T-cell (primary cell): ENCODE data around the gene MIA2. TPM values are rescaled to one million over a fixed set of nuclear protein-coding genes. Genes with fewer than 3 reads are reported as not detected.

Source experiments
- ATAC-seq, 4 experiments: fragments of 200-7000 bp in 3 of 4; fragments of 150-1000 bp in 1 of 4; cut with Tn5 transposase; replicated peaks in 1 of 4; 1 replicate in 3 of 4; 2 replicates in 1 of 4; pipeline ENCODE4 v1.10.0; 2021; ENCODE audit warnings: moderate library complexity in 3 of 4, mild to moderate bottlenecking in 2 of 4, moderate number of reproducible peaks in 1 of 4
- CTCF ChIA-PET, 2 donors: fragments of 300-600 bp; sonication (Branson Sonifier 250); formaldehyde crosslinking; loops; one replicate each; lab custom pipeline; 2022; ENCODE audit warnings: antibody characterized with exemption in 2 of 2; lab: Charles Lee
- POLR2A ChIA-PET, 2 donors: fragments of 300-600 bp; sonication (Branson Sonifier 250); formaldehyde crosslinking; loops; one replicate each; lab custom pipeline; 2022; ENCODE audit warnings: antibody characterized with exemption in 2 of 2; lab: Charles Lee
- DNase-seq, 35 experiments: peaks; one replicate each; pipeline versions ENCODE4 v3.0.0 to v3.0.0-alpha.2; 2013 to 2023
- H3K27ac ChIP-seq: one replicate; pipeline ENCODE4 v1.5.1; 2013; ENCODE audit warnings: low read length
- H3K27me3 ChIP-seq, 2 experiments: replicated peaks in 1 of 2; 1 replicate in 1 of 2; 2 replicates in 1 of 2; pipeline versions ENCODE4 v1.6.1 to v1.7.0; 2013; ENCODE audit warnings: low read length in 1 of 2, mixed read lengths in 1 of 2; ENCODE audit not compliant: control insufficient read depth in 2 of 2, insufficient read depth in 2 of 2; ENCODE audit errors: extremely low read depth in 1 of 2
- H3K36me3 ChIP-seq, 2 donors: 1 replicate in 1 of 2; 2 replicates in 1 of 2; pipeline versions ENCODE4 v1.6.1 to v1.7.0; 2013; ENCODE audit warnings: low read length in 1 of 2; ENCODE audit not compliant: control insufficient read depth in 2 of 2, insufficient read depth in 1 of 2; ENCODE audit errors: extremely low read depth in 1 of 2
- H3K4me1 ChIP-seq, 2 experiments: 1 replicate in 1 of 2; 2 replicates in 1 of 2; pipeline versions ENCODE4 v1.6.1 to v1.7.0; 2013; ENCODE audit warnings: low read length in 2 of 2, mixed read lengths in 1 of 2; ENCODE audit not compliant: insufficient read depth in 2 of 2, control insufficient read depth in 1 of 2; ENCODE audit errors: extremely low read depth in 1 of 2
- H3K4me3 ChIP-seq, 2 donors: 1 replicate in 1 of 2; 2 replicates in 1 of 2; pipeline versions ENCODE4 v1.5.1 to v1.7.0; 2013; ENCODE audit warnings: mild to moderate bottlenecking in 2 of 2, low read length in 1 of 2, moderate library complexity in 1 of 2; ENCODE audit not compliant: control insufficient read depth in 1 of 2; ENCODE audit errors: extremely low read depth in 1 of 2
- H3K9me3 ChIP-seq: 2 replicates; pipeline ENCODE4 v1.7.0; 2013
- H3K27ac Mint-ChIP-seq, 2 donors: one replicate each; pipeline ENCODE4 v1.8.0; 2020 to 2021; ENCODE audit warnings: mild to moderate bottlenecking in 2 of 2, mixed read lengths in 2 of 2
- H3K27me3 Mint-ChIP-seq, 2 donors: one replicate each; pipeline ENCODE4 v1.8.0; 2021 to 2022; ENCODE audit warnings: mixed read lengths in 2 of 2
- H3K36me3 Mint-ChIP-seq: one replicate; pipeline ENCODE4 v1.8.0; 2021; ENCODE audit warnings: mixed read lengths
- H3K4me1 Mint-ChIP-seq, 3 donors: one replicate each; pipeline ENCODE4 v1.8.0; 2020 to 2022; ENCODE audit warnings: mixed read lengths in 3 of 3, mild to moderate bottlenecking in 1 of 3
- H3K4me3 Mint-ChIP-seq, 3 donors: one replicate each; pipeline ENCODE4 v1.8.0; 2020 to 2022; ENCODE audit warnings: mild to moderate bottlenecking in 3 of 3, mixed read lengths in 3 of 3, moderate library complexity in 3 of 3
- H3K9me3 Mint-ChIP-seq, 3 donors: one replicate each; pipeline ENCODE4 v1.8.0; 2020 to 2022; ENCODE audit warnings: mixed read lengths in 3 of 3
- WGBS: methylation state at CpG from one replicate; pipeline ENCODE4 v1.1.5; 2013; ENCODE audit warnings: missing lambda C conversion rate; ENCODE audit not compliant: insufficient coverage; 5-methylcytosine and 5-hydroxymethylcytosine counted together
- total RNA-seq, 35 experiments: library from RNA in 6 of 35; stranded (reverse) in 6 of 35; fragments of 120-200 nt in 1 of 35; gene quantifications; one replicate each; pipeline versions ENCODE4 v1.2.1 to v1.2.4 and lab custom pipeline; 2013 to 2026

The MIA2 gene
- total RNA-seq, 5 donors from 2014 or later (not counting 1 experiment from before 2014, with no cell fraction given), result 24.8 to 28.3 (median 25.5) TPM

DNA sequence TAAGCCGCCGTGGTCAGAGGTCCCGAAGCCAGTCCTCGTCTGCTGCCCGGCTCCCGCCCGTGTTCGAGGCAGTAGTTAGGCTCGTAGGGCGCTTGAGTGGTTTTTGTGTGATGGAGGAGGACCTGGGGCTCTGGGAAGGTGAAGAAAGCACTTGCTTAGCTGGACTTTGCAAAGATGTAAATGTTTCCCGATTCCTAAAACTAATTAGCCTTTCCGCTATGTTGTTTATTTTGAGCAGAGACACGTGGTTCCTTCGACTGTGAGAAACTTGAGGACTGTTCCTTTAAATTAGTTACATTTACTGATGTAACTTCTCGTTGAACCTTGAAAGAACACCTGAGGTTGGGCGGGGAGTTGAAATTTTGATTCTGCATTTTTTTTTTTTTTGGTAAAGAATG is 33.9 kb downstream of the MIA2 start:
- ATAC-seq, result peak; percentile 6 to 39 (median 7)
- peaks cover 25 to 27% of the 10 kb centered on the region in 2 experiments for H3K4me1 ChIP-seq
- H3K27me3 Mint-ChIP-seq, result no peaks in the 10 kb centered on the region
- H3K9me3 Mint-ChIP-seq, result no peaks in the 10 kb centered on the region
- peak overlapping the region; percentile 67 to 94 (median 94) for H3K4me3 Mint-ChIP-seq
- ChIA-PET CTCF (interaction anchor here in 1 of 2 donors (0.6 to 1.0 kb wide), 4 partner anchors 11 to 164 kb away, joined by 3 to 4 read pairs (median 4); partner anchors contain the start of gene SEC23A), POLR2A (interaction anchor here in 1 of 2 donors (0.6 to 1.4 kb wide), 3 partner anchors 92 to 212 kb away, joined by 3 to 6 read pairs (median 6); partner anchors contain the start of genes GEMIN2 and PNN)
- H3K27ac Mint-ChIP-seq, result peak overlapping the region; percentile 95 to 98
- H3K9me3 ChIP-seq, result no peaks in the 10 kb centered on the region
- peak overlapping the region; percentile 95 for H3K27ac ChIP-seq
- H3K4me1 Mint-ChIP-seq, result peaks cover 61 to 64% (median 63%) of the 10 kb centered on the region in 3 donors
- 0% methylated on average over 11 of the region's 16 CpGs for WGBS
- peaks cover 5% of the 10 kb centered on the region for H3K36me3 Mint-ChIP-seq
- peak in 7 of 35 experiments; percentile 4 to 54 (median 19) for DNase-seq
- H3K27me3 ChIP-seq, result no peaks in the 10 kb centered on the region
- H3K4me3 ChIP-seq, result peak overlapping the region; percentile 85 to 95
- H3K36me3 ChIP-seq, result no peaks in the 10 kb centered on the region

DNA sequence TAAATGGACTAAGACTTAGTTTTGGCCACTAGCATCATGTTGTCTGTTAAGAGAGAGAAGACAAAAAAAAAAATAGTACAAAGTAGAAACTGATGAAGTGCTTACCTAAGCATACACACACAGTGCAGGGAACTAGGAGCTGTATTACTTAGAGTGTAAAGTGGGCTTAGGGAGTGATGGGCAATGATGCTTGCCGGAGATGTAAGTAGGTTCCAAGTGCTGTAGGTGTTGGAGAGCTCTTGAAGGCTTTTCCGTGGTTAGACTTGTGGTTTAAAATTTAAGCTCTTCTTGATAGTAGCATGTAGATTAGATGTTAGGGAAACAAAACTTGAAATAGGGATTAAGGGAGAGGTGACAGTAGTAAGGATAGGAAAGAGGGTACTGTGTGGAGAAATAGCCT is 34.7 kb downstream of the MIA2 start:
- Mint-ChIP-seq H3K27ac (peak overlapping the region; percentile 95 to 98), H3K4me1 (peaks cover 69 to 72% (median 71%) of the 10 kb centered on the region in 3 donors), H3K36me3 (peaks cover 5% of the 10 kb centered on the region), H3K27me3 (no peaks in the 10 kb centered on the region), H3K4me3 (peak overlapping the region; percentile 67 to 94 (median 94)), H3K9me3 (no peaks in the 10 kb centered on the region)
- DNase-seq (peak in 1 of 35 experiments; percentile 30), ATAC-seq (no peak)
- Histone ChIP-seq H3K4me3 (peak overlapping the region in 1 of 2 donors; percentile 85), H3K27ac (no peak overlapping the region), H3K9me3 (no peaks in the 10 kb centered on the region), H3K36me3 (no peaks in the 10 kb centered on the region), H3K27me3 (no peaks in the 10 kb centered on the region), H3K4me1 (peaks cover 25 to 27% of the 10 kb centered on the region in 2 experiments)
- 0% methylated on average over 2 of the region's 2 CpGs for WGBS
- ChIA-PET CTCF (interaction anchor here (0.6 to 1.3 kb wide), 2 partner anchors 39 to 45 kb away, joined by 3 to 5 read pairs; no protein-coding TSS in a partner anchor), POLR2A (interaction anchor here (0.6 to 1.0 kb wide), 3 partner anchors 98 to 110 kb away, joined by 3 to 4 read pairs (median 4); partner anchors contain the start of gene TRAPPC6B (in 2 of the 2))

DNA sequence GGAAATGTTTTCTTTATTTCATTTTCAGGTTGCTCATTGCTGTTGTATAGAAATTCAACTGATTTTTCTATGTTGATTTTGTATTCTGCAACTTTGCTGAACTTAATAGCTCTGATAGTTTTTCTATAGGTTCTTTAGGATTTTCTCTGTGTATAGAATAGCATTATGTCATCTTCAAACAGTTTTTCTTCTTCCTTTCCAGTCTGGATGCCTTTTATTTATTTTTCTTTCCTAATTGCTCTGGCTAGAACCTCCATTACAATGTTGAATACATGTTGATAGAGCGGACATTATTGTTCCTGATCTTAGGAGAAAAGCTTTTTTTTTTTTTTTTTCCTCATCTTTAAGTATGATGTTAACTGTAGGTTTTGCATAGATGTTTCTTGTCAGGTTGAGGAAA is 39.2 kb downstream of the MIA2 start:
- no peak overlapping the region for H3K27ac ChIP-seq
- DNase-seq (no peak), ATAC-seq (no peak)
- no peak overlapping the region for H3K4me3 ChIP-seq
- peaks cover 9% of the 10 kb centered on the region for H3K36me3 Mint-ChIP-seq
- peaks cover 10 to 24% of the 10 kb centered on the region in 2 experiments for H3K4me1 ChIP-seq
- no peaks in the 10 kb centered on the region for H3K9me3 Mint-ChIP-seq
- CTCF ChIA-PET, result interaction anchor here in 1 of 2 donors (0.5 to 0.7 kb wide), 2 partner anchors 81 to 160 kb away, joined by 3 to 4 read pairs; no protein-coding TSS in a partner anchor
- no peaks in the 10 kb centered on the region for H3K9me3 ChIP-seq
- no peaks in the 10 kb centered on the region for H3K36me3 ChIP-seq
- peaks cover 80 to 83% (median 82%) of the 10 kb centered on the region in 3 donors for H3K4me1 Mint-ChIP-seq
- no peaks in the 10 kb centered on the region for H3K27me3 ChIP-seq
- H3K27me3 Mint-ChIP-seq, result no peaks in the 10 kb centered on the region
- H3K4me3 Mint-ChIP-seq, result peak overlapping the region in 1 of 3 donors; percentile 6
- H3K27ac Mint-ChIP-seq, result peak overlapping the region in 1 of 2 donors; percentile 39
- POLR2A ChIA-PET, result interaction anchor here in 1 of 2 donors (0.6 kb wide), 1 partner anchor 18 kb away, joined by 3 read pairs; no protein-coding TSS in a partner anchor
- WGBS, result no CpG with 5 or more reads among the region's 1 CpG

DNA sequence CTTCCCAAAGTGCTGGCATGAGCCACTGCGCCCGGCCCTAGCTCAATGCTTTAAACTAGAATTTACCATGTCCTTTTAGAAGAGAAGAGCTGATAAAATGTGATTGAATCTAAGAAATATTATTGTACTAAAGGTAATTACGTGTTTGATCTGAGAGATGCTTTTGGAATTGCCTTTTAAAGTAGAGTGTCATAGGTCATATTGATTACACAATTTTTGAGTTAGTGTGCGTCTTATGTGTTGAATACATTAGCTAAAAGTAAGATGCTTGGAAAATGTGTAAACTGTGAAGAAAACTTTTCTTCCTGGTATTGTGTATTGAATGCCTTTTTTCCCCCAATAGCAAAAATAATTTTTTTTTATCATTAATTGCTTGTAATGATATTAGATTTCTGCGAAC is 41.7 kb downstream of the MIA2 start:
- no peaks in the 10 kb centered on the region for H3K27me3 Mint-ChIP-seq
- POLR2A ChIA-PET, result interaction anchor here in 1 of 2 donors (0.6 kb wide), 1 partner anchor 44 kb away, joined by 3 read pairs; no protein-coding TSS in a partner anchor
- no peak overlapping the region for H3K4me3 ChIP-seq
- peaks cover 3 to 13% of the 10 kb centered on the region in 2 donors for H3K36me3 ChIP-seq
- peaks cover 0 to 17% of the 10 kb centered on the region in 2 experiments for H3K4me1 ChIP-seq
- H3K9me3 ChIP-seq, result no peaks in the 10 kb centered on the region
- no peaks in the 10 kb centered on the region for H3K27me3 ChIP-seq
- ATAC-seq, result no peak
- 100% methylated on average over 2 of the region's 5 CpGs for WGBS
- H3K9me3 Mint-ChIP-seq, result no peaks in the 10 kb centered on the region
- H3K4me3 Mint-ChIP-seq, result no peak overlapping the region
- H3K27ac Mint-ChIP-seq, result peak overlapping the region in 1 of 2 donors; percentile 53
- peaks cover 29% of the 10 kb centered on the region for H3K36me3 Mint-ChIP-seq
- H3K27ac ChIP-seq, result no peak overlapping the region
- CTCF ChIA-PET, result no interaction called here
- peaks cover 68 to 74% (median 69%) of the 10 kb centered on the region in 3 donors for H3K4me1 Mint-ChIP-seq
- DNase-seq, result no peak

DNA sequence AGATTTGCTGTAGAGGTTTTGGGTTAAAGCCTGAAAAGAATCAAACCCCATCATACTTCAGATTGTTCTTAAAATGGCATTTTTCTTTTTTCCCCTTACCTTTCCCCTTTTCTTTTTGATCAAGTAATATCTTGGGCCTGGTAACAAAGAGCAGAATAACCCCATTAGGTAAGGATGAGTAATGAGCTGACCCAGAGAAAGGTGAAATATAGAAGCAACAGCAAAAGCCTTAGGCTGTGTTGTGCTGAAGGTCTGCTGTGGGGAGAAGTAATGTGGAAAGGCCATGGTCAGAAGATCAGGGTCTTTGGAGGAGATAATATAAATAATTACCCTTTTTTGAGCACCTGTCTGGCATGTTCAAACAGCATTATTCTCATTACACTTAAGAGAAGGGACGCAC is 42.3 kb downstream of the MIA2 start:
- Histone ChIP-seq H3K36me3 (peaks cover 3 to 13% of the 10 kb centered on the region in 2 donors), H3K9me3 (no peaks in the 10 kb centered on the region), H3K27ac (no peak overlapping the region), H3K27me3 (no peaks in the 10 kb centered on the region), H3K4me3 (no peak overlapping the region), H3K4me1 (peaks cover 0 to 15% of the 10 kb centered on the region in 2 experiments)
- Mint-ChIP-seq H3K9me3 (no peaks in the 10 kb centered on the region), H3K36me3 (peaks cover 29% of the 10 kb centered on the region), H3K27me3 (no peaks in the 10 kb centered on the region), H3K4me1 (peaks cover 61 to 68% (median 63%) of the 10 kb centered on the region in 3 donors), H3K27ac (peak overlapping the region in 1 of 2 donors; percentile 7), H3K4me3 (no peak overlapping the region)
- ChIA-PET CTCF (no interaction called here), POLR2A (no interaction called here)
- DNase-seq (no peak), ATAC-seq (no peak)
- WGBS, result no CpG with 5 or more reads among the region's 1 CpG

DNA sequence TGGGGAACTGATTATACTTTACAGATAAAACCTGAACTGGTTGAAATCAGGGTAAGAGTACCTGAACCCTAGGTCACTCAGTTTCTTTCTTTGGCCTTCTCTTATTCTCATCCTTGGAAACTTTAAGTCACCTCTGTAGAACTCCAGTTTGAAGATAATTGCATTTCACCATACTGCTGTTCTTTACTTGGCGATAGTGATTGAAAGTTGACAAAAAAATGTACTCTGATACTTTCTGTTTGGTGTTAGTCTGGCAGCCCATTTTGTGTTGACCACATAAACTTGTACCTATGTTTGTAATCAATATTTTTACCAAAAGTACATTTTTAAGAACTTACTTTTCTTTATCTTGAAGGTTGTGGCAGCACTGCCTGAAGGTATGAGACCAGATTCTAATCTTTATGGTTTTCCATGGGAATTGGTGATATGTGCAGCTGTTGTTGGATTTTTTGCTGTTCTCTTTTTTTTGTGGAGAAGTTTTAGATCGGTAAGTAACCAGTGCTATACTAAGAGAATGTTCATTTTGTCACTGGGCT is 42.9 kb downstream of the MIA2 start:
- H3K9me3 Mint-ChIP-seq, result no peaks in the 10 kb centered on the region
- H3K4me3 Mint-ChIP-seq, result no peak overlapping the region
- peak overlapping the region; percentile 61 to 64 for H3K27ac Mint-ChIP-seq
- peaks cover 32% of the 10 kb centered on the region for H3K36me3 Mint-ChIP-seq
- POLR2A ChIA-PET, result no interaction called here
- no peaks in the 10 kb centered on the region for H3K27me3 Mint-ChIP-seq
- no CpG with 5 or more reads among the region's 2 CpGs for WGBS
- no peak for DNase-seq
- no peak for ATAC-seq
- CTCF ChIA-PET, result no interaction called here
- Histone ChIP-seq H3K27ac (no peak overlapping the region), H3K4me3 (no peak overlapping the region), H3K27me3 (no peaks in the 10 kb centered on the region), H3K4me1 (peaks cover 0 to 13% of the 10 kb centered on the region in 2 experiments), H3K36me3 (peaks cover 3 to 16% of the 10 kb centered on the region in 2 donors), H3K9me3 (no peaks in the 10 kb centered on the region)
- peaks cover 55 to 61% (median 57%) of the 10 kb centered on the region in 3 donors for H3K4me1 Mint-ChIP-seq
